Vagina (tissue), 2 donors: Measurements from ENCODE around the gene TRPV2. TPM values are rescaled to one million over a fixed set of nuclear protein-coding genes. Genes with fewer than 3 reads are reported as not detected.
A peak's percentile ranks its signal among the peaks of the same experiment; 100 is the strongest.

Experiments
- DNase-seq, 2 donors: peaks; one replicate each; pipeline ENCODE4 v3.0.0-alpha.2; 2017; ENCODE audit errors: extremely low spot score in 2 of 2
- H3K27ac ChIP-seq: fragments of 200-600 bp; sonication (generic); one replicate; pipeline ENCODE4 v1.5.1; 2019
- H3K27me3 ChIP-seq: fragments of 200-600 bp; sonication (generic); one replicate; pipeline ENCODE4 v1.5.1; 2019
- H3K36me3 ChIP-seq, 2 donors: fragments of 200-600 bp; sonication (generic); one replicate each; pipeline ENCODE4 v1.5.1; 2017 to 2019
- H3K4me1 ChIP-seq: fragments of 200-600 bp; sonication (generic); one replicate; pipeline ENCODE4 v1.5.1; 2019
- H3K4me3 ChIP-seq, 2 donors: fragments of 200-600 bp; sonication (generic); 1 replicate in 1 of 2; 2 replicates in 1 of 2; pipeline ENCODE4 v1.5.1; 2016 to 2019
- H3K9me3 ChIP-seq: fragments of 200-600 bp; sonication (generic); one replicate; pipeline ENCODE4 v1.5.1; 2019
- CTCF ChIP-seq, 3 experiments: fragments of 450-650 bp in 2 of 3; fragments of 200-600 bp in 1 of 3; sonication (generic) in 1 of 3; IDR thresholded peaks; one replicate each; pipeline ENCODE4 v1.5.1; 2017 to 2019; ENCODE audit warnings: antibody characterized with exemption in 3 of 3, mild to moderate bottlenecking in 2 of 3, moderate library complexity in 2 of 3
- POLR2A ChIP-seq, 2 donors: fragments of 450-650 bp; IDR thresholded peaks; one replicate each; pipeline ENCODE4 v1.6.1; 2017; ENCODE audit warnings: antibody characterized with exemption in 2 of 2, mild to moderate bottlenecking in 2 of 2, moderate library complexity in 2 of 2
- POLR2AphosphoS5 ChIP-seq, 2 donors: sonication (generic); formaldehyde crosslinking; IDR thresholded peaks; one replicate each; pipeline ENCODE4 v1.9.0; 2017; ENCODE audit warnings: antibody characterized with exemption in 2 of 2, mild to moderate bottlenecking in 2 of 2, low read depth in 1 of 2; ENCODE audit not compliant: insufficient read depth in 1 of 2
- intact Hi-C: fragments of 100-400 bp; cut with DNase I; formaldehyde crosslinking; loops from one replicate; pipeline ENCODE4 v1.15.1; 2023
- total RNA-seq: library from RNA; depleted of rRNA; stranded (reverse); fragments of >200 nt; gene quantifications from one replicate; pipeline ENCODE4 v1.2.3, GENCODE V29; 2016

Gene TRPV2
- total RNA-seq, 1 donor from 2014 or later: 22.3 TPM

DNA sequence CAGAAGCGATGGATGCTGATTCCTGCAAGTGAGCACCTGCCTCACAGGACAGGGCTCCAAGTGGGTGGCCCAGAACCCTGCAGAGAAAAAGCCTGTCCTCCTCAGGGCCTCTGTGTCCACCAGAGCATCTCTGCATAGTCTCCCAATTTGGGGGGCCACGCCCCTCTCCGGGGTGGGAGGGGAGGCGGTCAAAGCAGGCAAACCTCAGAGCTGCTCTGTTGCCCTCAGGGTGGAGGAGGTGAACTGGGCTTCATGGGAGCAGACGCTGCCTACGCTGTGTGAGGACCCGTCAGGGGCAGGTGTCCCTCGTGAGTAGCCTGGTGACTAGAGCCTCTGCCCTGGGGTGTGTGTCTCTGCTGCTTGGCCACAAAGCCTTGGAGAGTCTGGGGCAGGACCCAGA is 19.3 kb downstream of the TRPV2 start:
- Histone ChIP-seq H3K9me3 (no peaks in the 10 kb centered on the region), H3K27me3 (no peaks in the 10 kb centered on the region), H3K36me3 (no peaks in the 10 kb centered on the region), H3K4me3 (no peak overlapping the region), H3K4me1 (peaks cover 12% of the 10 kb centered on the region), H3K27ac (no peak overlapping the region)
- DNase-seq: no peak
- intact Hi-C loops: loop anchor here (10.0 kb wide), 1 partner anchor 150 kb away; no protein-coding TSS in a partner anchor
- TF ChIP-seq POLR2A (IDR thresholded peaks at IDR 0.05): no peak
- TF ChIP-seq POLR2AphosphoS5 (IDR thresholded peaks at IDR 0.05; ENCODE audit: insufficient read depth in 1 of 2, low read depth in 1 of 2): no peak
- TF ChIP-seq CTCF (IDR thresholded peaks at IDR 0.05): no peak

GRCh38 chr17:16435925-16436886 is 20.8 kb downstream of the TRPV2 start:
- Histone ChIP-seq H3K4me1 (peaks cover 27% of the 10 kb centered on the region), H3K27me3 (no peaks in the 10 kb centered on the region), H3K27ac (no peak overlapping the region), H3K4me3 (no peak overlapping the region), H3K36me3 (peaks cover 0 to 5% of the 10 kb centered on the region in 2 donors), H3K9me3 (no peaks in the 10 kb centered on the region)
- no peak for TF ChIP-seq CTCF (IDR thresholded peaks at IDR 0.05)
- no peak for TF ChIP-seq POLR2A (IDR thresholded peaks at IDR 0.05)
- no peak for TF ChIP-seq POLR2AphosphoS5 (IDR thresholded peaks at IDR 0.05; ENCODE audit: insufficient read depth in 1 of 2, low read depth in 1 of 2)
- DNase-seq: no peak
- intact Hi-C loops: loop anchor here (10.0 kb wide), 1 partner anchor 151 kb away; no protein-coding TSS in a partner anchor

- Histone ChIP-seq H3K27me3 (no peaks in the 10 kb centered on the region), H3K9me3 (no peaks in the 10 kb centered on the region), H3K27ac (no peak overlapping the region), H3K36me3 (peaks cover 0 to 13% of the 10 kb centered on the region in 2 donors), H3K4me3 (no peak overlapping the region), H3K4me1 (peaks cover 36% of the 10 kb centered on the region)
- intact Hi-C loops: loop anchor here (10.0 kb wide), 1 partner anchor 152 kb away; no protein-coding TSS in a partner anchor
- TF ChIP-seq POLR2A (IDR thresholded peaks at IDR 0.05) (no peak), CTCF (IDR thresholded peaks at IDR 0.05) (no peak)
- no peak for DNase-seq
Measured at GRCh38 chr17:16437083-16437482, 21.7 kb downstream of the TRPV2 start.

- H3K27me3 ChIP-seq: no peaks in the 10 kb centered on the region
- peaks cover 47% of the 10 kb centered on the region for H3K4me1 ChIP-seq
- H3K4me3 ChIP-seq: peak overlapping the region; percentile 74 to 95
- TF ChIP-seq CTCF (IDR thresholded peaks at IDR 0.05) (no peak), POLR2AphosphoS5 (IDR thresholded peaks at IDR 0.05; ENCODE audit: insufficient read depth in 1 of 2, low read depth in 1 of 2) (no peak), POLR2A (IDR thresholded peaks at IDR 0.05) (no peak)
- intact Hi-C loops: loop anchor here (10.0 kb wide), 1 partner anchor 153 kb away; no protein-coding TSS in a partner anchor
- peaks cover 0 to 24% of the 10 kb centered on the region in 2 donors for H3K36me3 ChIP-seq
- DNase-seq: no peak
- peak overlapping the region; percentile 91 for H3K27ac ChIP-seq
- no peaks in the 10 kb centered on the region for H3K9me3 ChIP-seq
Measured at GRCh38 chr17:16438173-16438556, 22.8 kb downstream of the TRPV2 start.
